ENCODE data around the gene SMC1A.
A peak's percentile ranks its signal among the peaks of the same experiment; 100 is the strongest.
"Not testable (repeated sequence)": the region's sequence is repeated elsewhere in the genome, so short reads cannot be mapped to it uniquely, and the experiment has no call there.

The SMC1A gene

GRCh38 chrX:53422086-53422860 is at the start of gene SMC1A:
Gene SMC1A, minus strand, starts transcription at chrX:53422654. Its CDS starts 54 bp downstream, at chrX:53422600.
- no peak for TF ChIP-seq CTCF (IDR thresholded peaks at IDR 0.05; ENCODE audit: unreplicated experiment in 3 of 3)
- H3K36me3 Mint-ChIP-seq (ENCODE audit: low read depth) = peaks cover 8% of the 10 kb centered on the region
- H3K9me3 Mint-ChIP-seq = peaks cover 16% of the 10 kb centered on the region
- H3K27ac Mint-ChIP-seq = peak within 1 kb of the TSS; percentile 92 to 97 (median 96)
- H3K27me3 Mint-ChIP-seq (ENCODE audit: low read depth) = no peaks in the 10 kb centered on the region
- peaks cover 11% of the 10 kb centered on the region for H3K4me1 Mint-ChIP-seq
- peak within 1 kb of the TSS; percentile 91 to 97 (median 93) for H3K4me3 Mint-ChIP-seq

GRCh38 chrX:53471346-53471745 is 48.9 kb upstream of the SMC1A start:
- H3K4me1 Mint-ChIP-seq = no peaks in the 10 kb centered on the region
- H3K36me3 Mint-ChIP-seq (ENCODE audit: low read depth) = no peaks in the 10 kb centered on the region
- H3K9me3 Mint-ChIP-seq = peaks cover 21% of the 10 kb centered on the region
- TF ChIP-seq CTCF (IDR thresholded peaks at IDR 0.05; ENCODE audit: unreplicated experiment in 3 of 3) = no peak
- no peak overlapping the region for H3K27ac Mint-ChIP-seq
- no peak overlapping the region for H3K4me3 Mint-ChIP-seq
- peaks cover 18% of the 10 kb centered on the region for H3K27me3 Mint-ChIP-seq (ENCODE audit: low read depth)

- Mint-ChIP-seq H3K9me3 (peaks cover 12% of the 10 kb centered on the region), H3K27me3 (ENCODE audit: low read depth) (peaks cover 18% of the 10 kb centered on the region)
- not testable (repeated sequence) for H3K27ac Mint-ChIP-seq; H3K4me3 Mint-ChIP-seq; H3K4me1 Mint-ChIP-seq; H3K36me3 Mint-ChIP-seq (ENCODE audit: low read depth)
Measured at GRCh38 chrX:53468659-53469058, 46.2 kb upstream of the SMC1A start.

GRCh38 chrX:53458082-53458481 is 35.6 kb upstream of the SMC1A start:
- no peak for TF ChIP-seq CTCF (IDR thresholded peaks at IDR 0.05; ENCODE audit: unreplicated experiment in 3 of 3)
- Mint-ChIP-seq H3K36me3 (ENCODE audit: low read depth) (no peaks in the 10 kb centered on the region), H3K27me3 (ENCODE audit: low read depth) (no peaks in the 10 kb centered on the region), H3K9me3 (peaks cover 10% of the 10 kb centered on the region), H3K27ac (no peak overlapping the region), H3K4me1 (no peaks in the 10 kb centered on the region), H3K4me3 (no peak overlapping the region)

- Mint-ChIP-seq H3K36me3 (ENCODE audit: low read depth) (no peaks in the 10 kb centered on the region), H3K9me3 (peaks cover 9% of the 10 kb centered on the region), H3K4me3 (no peak overlapping the region), H3K27me3 (ENCODE audit: low read depth) (no peaks in the 10 kb centered on the region), H3K27ac (no peak overlapping the region), H3K4me1 (no peaks in the 10 kb centered on the region)
- no peak for TF ChIP-seq CTCF (IDR thresholded peaks at IDR 0.05; ENCODE audit: unreplicated experiment in 3 of 3)
Measured at GRCh38 chrX:53456254-53456653, 33.8 kb upstream of the SMC1A start.

- Mint-ChIP-seq H3K9me3 (peaks cover 13% of the 10 kb centered on the region), H3K4me1 (no peaks in the 10 kb centered on the region), H3K27me3 (ENCODE audit: low read depth) (no peaks in the 10 kb centered on the region), H3K27ac (no peak overlapping the region), H3K4me3 (no peak overlapping the region), H3K36me3 (ENCODE audit: low read depth) (no peaks in the 10 kb centered on the region)
- TF ChIP-seq CTCF (IDR thresholded peaks at IDR 0.05; ENCODE audit: unreplicated experiment in 3 of 3) = no peak
Measured at GRCh38 chrX:53452812-53453211, 30.4 kb upstream of the SMC1A start.
